Choroid plexus epithelial cell (primary cell): ENCODE measurements around the gene ZNF598.
A peak's percentile ranks its signal among the peaks of the same experiment; 100 is the strongest.
"Not testable (repeated sequence)": the region's sequence is repeated elsewhere in the genome, so short reads cannot be mapped to it uniquely, and the experiment has no call there.

Experiments
- DNase-seq: peaks from one replicate; pipeline ENCODE4 v3.0.0-alpha.2; 2010; ENCODE audit warnings: low read depth
- H3K4me3 ChIP-seq: 2 replicates; pipeline ENCODE4 v1.5.1; 2011; ENCODE audit warnings: low read depth, mild to moderate bottlenecking, control low read depth, low read length, moderate library complexity
- TF ChIP-seq, protein P1 (sequence below): conservative IDR thresholded peaks from 2 replicates; pipeline ENCODE4 v1.5.1; 2011; ENCODE audit warnings: low read depth, mild to moderate bottlenecking, control low read depth, inconsistent platforms, low read length, moderate library complexity

The ZNF598 gene

GRCh38 chr16:2036200-2036966 lies 26.8 kb upstream of the ZNF598 start:
- TF ChIP-seq, protein P1, sequence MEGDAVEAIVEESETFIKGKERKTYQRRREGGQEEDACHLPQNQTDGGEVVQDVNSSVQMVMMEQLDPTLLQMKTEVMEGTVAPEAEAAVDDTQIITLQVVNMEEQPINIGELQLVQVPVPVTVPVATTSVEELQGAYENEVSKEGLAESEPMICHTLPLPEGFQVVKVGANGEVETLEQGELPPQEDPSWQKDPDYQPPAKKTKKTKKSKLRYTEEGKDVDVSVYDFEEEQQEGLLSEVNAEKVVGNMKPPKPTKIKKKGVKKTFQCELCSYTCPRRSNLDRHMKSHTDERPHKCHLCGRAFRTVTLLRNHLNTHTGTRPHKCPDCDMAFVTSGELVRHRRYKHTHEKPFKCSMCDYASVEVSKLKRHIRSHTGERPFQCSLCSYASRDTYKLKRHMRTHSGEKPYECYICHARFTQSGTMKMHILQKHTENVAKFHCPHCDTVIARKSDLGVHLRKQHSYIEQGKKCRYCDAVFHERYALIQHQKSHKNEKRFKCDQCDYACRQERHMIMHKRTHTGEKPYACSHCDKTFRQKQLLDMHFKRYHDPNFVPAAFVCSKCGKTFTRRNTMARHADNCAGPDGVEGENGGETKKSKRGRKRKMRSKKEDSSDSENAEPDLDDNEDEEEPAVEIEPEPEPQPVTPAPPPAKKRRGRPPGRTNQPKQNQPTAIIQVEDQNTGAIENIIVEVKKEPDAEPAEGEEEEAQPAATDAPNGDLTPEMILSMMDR = no peak
- H3K4me3 ChIP-seq = no peak overlapping the region
- DNase-seq = no peak

GRCh38 chr16:2035431-2036199 lies 26.0 kb upstream of the ZNF598 start:
- peak; percentile 92 for DNase-seq
- TF ChIP-seq, protein P1 = no peak
- H3K4me3 ChIP-seq = peak overlapping the region; percentile 28

GRCh38 chr16:2034696-2035430 lies 25.2 kb upstream of the ZNF598 start:
- TF ChIP-seq, protein P1 = no peak
- H3K4me3 ChIP-seq = no peak overlapping the region
- DNase-seq = no peak

DNA sequence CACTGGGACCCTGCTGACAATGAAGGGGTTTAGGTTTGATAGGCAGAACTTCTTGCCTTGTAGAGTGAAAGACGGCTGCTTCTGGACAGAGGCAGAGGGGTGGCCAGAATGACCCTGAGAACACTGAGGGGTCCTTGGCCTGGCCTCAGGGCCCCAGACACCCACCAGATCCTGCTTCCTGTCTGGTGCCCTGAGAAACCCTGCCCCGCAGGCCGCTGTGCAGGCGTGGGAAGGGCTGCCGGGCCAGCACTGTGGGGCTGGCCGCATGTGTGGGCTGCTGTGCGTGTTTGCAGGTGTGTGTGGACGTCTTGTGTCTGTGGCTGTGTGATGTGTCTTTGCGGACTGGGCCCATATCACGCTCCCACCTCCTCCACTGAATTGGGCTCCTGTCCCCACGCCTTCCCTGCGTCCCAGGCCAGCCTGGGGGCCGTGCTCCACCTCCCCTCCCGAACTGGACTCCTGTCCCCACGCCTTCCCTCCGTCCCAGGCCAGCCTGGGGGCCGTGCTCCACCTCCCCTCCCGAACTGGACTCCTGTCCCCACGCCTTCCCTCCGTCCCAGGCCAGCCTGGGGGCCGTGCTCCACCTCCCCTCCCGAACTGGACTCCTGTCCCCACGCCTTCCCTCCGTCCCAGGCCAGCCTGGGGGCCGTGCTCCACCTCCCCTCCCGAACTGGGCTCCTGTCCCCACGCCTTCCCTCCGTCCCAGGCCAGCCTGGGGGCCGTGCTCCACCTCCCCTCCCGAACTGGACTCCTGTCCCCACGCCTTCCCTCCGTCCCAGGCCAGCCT lies 24.5 kb upstream of the ZNF598 start:
- H3K4me3 ChIP-seq = peak overlapping the region; percentile 32
- not testable (repeated sequence) for DNase-seq

DNA sequence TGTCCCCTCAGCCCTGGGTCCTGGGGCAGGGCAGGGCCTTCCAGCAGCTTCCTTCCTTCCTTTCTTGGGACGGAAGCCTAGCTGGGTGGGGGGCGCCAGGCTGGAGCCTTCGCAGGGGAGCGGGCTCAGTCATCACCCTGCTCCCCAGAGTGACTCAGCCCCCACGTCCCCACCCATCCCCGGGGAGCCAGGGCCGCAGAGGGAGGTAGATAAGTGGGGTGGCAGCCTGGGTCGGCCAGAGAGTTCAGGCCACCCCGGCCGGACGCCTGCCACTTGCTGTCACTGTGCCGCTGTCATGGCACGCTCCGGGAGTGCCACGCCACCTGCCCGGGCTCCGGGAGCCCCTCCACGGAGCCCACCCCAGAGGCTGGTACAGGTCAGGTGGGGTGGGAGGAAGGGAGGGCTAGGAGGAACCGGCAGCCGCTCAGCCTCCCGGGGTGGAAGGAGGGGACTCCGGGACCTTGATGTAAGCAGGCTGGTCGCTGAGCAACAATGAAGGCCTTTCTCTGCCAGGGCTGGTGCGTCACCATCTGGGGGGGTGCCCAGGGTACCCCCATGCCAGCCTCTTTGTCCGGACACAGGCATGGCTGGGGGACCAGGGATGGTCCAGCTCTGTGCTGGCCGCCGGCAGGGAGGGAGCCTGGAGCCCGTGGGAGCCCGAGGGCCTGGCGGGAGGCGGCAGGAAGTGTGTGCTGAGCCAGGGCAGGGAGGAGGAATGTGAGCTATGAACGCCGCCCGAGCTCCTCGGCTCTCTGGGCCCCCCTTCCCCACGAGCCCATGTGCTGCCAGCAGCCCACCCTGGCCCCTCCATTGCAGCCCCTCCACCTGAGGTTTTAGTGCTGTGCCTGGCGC lies 23.7 kb upstream of the ZNF598 start:
- peak; percentile 77 for DNase-seq
- H3K4me3 ChIP-seq = peak overlapping the region; percentile 32

GRCh38 chr16:2032285-2033056 lies 22.9 kb upstream of the ZNF598 start:
- TF ChIP-seq, protein P1 = no peak
- no peak for DNase-seq
- no peak overlapping the region for H3K4me3 ChIP-seq

More for the DNA sequence above, 23.7 kb upstream of the ZNF598 start:
- TF ChIP-seq, protein P1 = no peak
